Airway epithelial cell (primary cell): ENCODE data around the gene HAGHL. TPM values are rescaled to one million over a fixed set of nuclear protein-coding genes. Genes with fewer than 3 reads are reported as not detected.

ENCODE experiments used
- total RNA-seq: library from RNA; depleted of rRNA; stranded (reverse); fragments of >200 nt; gene quantifications from 2 replicates; pipeline ENCODE4 v1.2.3, GENCODE V29; 2015

The HAGHL gene
- total RNA-seq: 13.5 and 21.9 TPM in 2 replicates

DNA sequence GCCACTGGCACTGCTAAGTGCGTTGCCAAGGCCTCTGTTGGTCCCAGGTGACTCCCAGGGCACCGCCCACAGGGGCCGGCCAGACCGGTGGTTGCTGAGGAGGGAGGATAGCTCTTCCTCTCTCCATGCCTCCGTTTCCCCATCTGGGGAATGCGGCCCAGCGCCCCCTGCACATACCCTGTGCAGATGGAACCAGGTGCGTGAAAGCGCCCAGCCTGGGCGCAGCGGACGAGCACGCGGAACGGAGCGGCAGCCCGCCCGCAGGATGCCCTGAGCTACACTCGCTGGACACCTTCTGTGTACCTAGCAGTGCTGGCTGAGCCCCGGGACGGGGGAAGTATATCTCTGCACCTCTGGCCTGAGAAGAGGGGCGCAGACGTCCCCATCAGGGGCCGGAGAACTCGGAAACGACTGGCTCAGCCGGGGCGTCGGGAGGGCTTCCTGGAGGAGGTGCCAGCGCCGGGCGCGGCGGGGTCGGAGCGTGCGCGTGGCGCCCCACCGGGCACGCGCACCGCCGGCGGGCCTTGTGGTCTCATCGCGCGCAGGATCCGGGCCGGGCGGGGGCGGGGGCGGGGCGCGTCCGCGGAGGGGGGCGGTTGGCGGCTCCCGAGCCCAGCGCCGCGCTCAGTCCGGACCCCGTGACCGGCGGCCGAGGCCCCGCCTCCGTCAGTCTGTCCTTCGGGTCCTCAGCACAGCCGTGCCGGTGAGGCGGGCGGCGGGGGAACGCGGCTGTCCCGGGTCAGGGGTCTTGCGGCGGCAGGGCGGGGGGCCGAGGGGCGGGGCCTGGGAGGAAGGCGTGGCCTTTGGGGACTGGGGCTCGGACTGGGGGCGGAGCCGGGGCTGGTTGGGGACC is at the start of gene HAGHL, which contains the start of gene CCDC78:
HAGHL (plus strand) TSS at position 669 of the 853 bp plus-strand sequence. CDS start 404 bp downstream, outside the sequence.
CCDC78 (minus strand) TSS at position 6 of the 853 bp plus-strand sequence. CDS start 76 bp downstream, outside the sequence.

DNA sequence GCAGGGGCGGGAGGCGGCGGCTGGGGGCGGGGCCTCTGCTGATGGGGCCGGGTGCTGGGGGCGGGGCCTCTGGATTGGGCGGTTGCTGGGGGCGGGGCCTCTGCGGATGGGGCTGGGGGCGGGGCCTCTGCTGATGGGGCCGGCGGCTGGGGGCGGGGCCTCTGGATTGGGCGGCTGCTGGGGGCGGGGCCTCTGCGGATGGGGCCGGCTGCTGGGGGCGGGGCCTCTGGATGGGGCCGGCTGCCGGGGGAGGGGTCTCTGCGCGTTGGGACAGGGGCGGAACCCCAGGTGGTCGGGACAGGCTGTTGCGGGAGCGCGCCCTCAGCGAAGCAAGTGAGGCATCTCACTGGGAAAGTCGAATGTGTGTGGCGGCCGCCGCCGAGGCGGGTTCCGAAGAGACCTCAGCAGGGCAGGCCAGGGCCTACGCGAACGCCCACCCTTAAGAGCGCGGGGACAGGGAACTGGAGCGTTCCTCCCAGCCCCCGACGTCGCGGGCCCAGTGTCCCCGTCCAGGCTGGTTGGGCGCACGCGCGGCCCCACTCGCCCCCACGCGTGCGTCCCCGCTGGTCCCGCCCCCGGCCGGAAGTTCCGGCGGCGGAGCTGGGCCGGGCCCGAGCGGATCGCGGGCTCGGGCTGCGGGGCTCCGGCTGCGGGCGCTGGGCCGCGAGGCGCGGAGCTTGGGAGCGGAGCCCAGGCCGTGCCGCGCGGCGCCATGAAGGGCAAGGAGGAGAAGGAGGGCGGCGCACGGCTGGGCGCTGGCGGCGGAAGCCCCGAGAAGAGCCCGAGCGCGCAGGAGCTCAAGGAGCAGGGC is 46.9 kb upstream of the HAGHL start, which contains the start of gene STUB1:
STUB1 (plus strand) TSS at position 597 of the 811 bp plus-strand sequence; CDS start at position 713, 116 bp downstream.

GRCh38 chr16:684071-684794 is 42.7 kb upstream of the HAGHL start, which contains the start of gene JMJD8:
Gene JMJD8 (minus strand): TSS chr16:684334. CDS start chr16:684319, 15 bp downstream.

DNA sequence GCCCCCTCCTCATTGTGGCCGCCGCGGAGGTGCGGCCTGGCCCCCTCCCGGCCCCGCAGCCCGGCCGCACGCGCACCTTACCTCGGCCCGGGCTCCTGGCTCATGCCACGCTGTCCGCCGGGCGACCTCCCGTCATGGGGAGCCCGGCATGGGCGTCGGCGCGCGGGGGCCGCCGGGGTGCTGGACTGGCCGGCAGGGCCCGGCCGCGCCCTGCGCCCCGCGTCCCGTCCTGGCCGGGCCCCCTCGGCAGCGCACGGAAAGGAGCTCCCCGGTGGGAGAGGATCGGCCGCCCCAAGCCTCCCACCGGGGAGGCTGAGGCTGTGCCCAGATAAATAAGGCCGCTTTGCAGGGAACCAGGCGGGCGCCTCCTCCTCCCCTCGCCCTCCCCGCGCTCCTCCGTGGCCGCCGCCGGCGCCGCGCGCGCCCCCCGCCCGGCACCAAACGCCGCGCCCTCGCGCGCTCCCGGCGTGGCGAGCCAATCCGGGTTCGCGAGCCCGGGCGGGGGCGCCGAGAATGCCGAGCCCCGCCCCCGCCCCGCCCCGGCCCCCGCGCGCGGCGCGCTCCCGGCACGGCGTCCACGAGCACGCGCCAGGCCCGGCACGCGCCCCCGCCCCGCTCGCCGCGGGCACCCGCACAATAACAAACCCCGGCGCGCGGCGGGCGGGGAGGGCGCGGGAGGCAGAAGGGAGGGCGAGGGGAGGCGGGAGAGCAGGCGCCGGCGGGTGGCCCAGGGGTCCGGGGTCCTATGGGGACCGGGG is 21.3 kb upstream of the HAGHL start, which contains the start of gene FBXL16:
FBXL16 (minus strand) TSS at position 371 of the 758 bp plus-strand sequence. CDS start 8,396 bp downstream, outside the sequence.

GRCh38 chr16:714558-715476 is 12.1 kb upstream of the HAGHL start, which contains the start of gene METRN:
Gene METRN (plus strand): TSS chr16:715118. CDS start chr16:715290, 172 bp downstream.

DNA sequence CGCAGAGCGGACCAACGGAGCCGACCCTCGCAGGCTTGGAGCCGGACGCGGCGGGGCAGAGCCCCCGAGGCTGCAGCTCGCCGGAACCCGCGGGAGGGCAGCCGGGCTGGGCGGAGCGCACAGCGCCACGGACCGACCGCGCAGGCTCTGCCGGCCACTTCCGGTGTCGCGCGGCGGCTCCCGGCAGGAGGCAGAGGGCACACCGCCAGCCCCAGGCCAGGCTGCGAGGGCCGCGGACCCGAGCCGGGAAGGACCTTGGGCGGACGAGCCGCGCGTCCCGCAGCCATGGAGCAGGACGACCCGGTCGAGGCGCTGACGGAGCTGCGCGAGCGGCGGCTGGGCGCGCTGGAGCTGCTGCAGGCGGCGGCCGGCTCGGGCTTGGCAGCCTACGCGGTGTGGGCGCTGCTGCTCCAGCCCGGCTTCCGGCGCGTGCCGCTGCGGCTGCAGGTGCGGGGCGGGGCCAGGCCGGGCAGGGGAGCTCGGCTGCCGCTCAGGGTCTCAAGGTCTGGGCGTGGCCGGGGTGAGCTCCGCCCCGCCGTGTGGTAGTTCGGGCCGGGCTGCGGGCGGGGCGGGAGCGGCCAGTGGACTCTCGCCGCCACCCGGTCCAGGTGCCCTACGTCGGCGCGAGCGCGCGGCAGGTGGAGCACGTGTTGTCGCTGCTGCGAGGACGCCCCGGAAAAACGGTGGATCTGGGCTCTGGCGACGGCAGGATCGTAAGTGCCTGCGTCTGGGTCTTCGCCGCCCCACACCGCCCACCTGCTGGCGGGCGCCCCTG is 5.7 kb upstream of the HAGHL start, which contains the start of gene ANTKMT:
ANTKMT (plus strand) TSS at position 157 of the 775 bp plus-strand sequence; CDS start at position 286, 129 bp downstream.

GRCh38 chr16:740764-741505 is 14.0 kb downstream of the HAGHL start, which contains the start of gene CIAO3:
Gene CIAO3 (minus strand): TSS chr16:740997. CDS start chr16:740985, 12 bp downstream.

DNA sequence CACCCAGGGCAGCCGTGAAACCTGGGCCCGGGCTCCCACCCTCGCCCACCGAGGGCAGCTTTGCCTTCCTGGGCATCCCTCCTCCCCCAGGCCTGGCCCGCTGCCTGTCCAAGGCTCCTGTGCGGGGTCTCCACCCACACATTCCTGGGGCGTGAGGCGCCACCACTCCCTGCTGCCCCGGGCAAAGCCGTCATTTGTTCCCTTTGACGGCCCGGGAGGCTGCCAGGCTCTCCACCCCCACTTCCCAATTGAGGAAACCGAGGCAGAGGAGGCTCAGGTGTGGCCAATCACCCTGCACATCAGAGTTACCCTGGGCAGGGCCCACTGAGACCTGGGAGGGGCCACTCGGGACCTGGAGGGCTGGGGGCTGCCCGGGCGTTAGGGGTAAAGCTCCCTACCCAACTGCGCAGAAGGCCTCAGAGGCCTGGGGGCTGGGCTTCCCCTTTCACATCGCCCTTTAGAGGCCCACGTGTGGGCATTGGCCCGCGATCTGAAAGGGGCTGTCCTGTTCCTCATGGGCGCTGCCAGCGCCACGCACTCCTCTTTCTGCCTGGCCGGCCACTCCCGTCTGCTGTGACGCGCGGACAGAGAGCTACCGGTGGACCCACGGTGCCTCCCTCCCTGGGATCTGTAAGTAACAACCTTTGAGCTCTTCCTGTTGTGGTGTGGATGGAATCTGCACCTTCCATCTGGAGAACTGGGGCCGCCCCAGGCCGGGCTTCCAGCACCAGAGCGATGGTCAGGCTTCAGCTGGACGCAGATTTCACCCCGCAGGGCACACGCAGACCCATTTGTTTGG is 33.8 kb downstream of the HAGHL start, which contains the start of gene MSLN:
MSLN (plus strand) TSS at position 190 of the 799 bp plus-strand sequence. CDS start 1,947 bp downstream, outside the sequence.

Other genes starting within 250 kb of the HAGHL start
- 45.1 and 52.1 TPM in 2 replicates for gene CAPN15, start 199.4 kb upstream of the HAGHL start, total RNA-seq
- gene PRR35, start 166.7 kb upstream of the HAGHL start, total RNA-seq: not detected in 2 replicates
- gene NHLRC4, start 160.1 kb upstream of the HAGHL start, total RNA-seq: 0.28 TPM in 1 of 2 replicates, not detected in the other
- 25.6 and 30.4 TPM in 2 replicates for gene PIGQ, start 157.1 kb upstream of the HAGHL start, total RNA-seq
- 21.7 and 24.5 TPM in 2 replicates for gene RAB40C, start 137.0 kb upstream of the HAGHL start, total RNA-seq
- 0.14 and 0.21 TPM in 2 replicates for gene WFIKKN1, start 96.1 kb upstream of the HAGHL start, total RNA-seq
- gene METTL26, start 90.8 kb upstream of the HAGHL start, total RNA-seq: 184 and 265 TPM in 2 replicates
- gene MCRIP2, start 85.3 kb upstream of the HAGHL start, total RNA-seq: 51.2 and 60.1 TPM in 2 replicates
- 11.3 and 15.0 TPM in 2 replicates for gene WDR90, start 77.7 kb upstream of the HAGHL start, total RNA-seq
- 57.4 and 65.5 TPM in 2 replicates for gene RHOT2, start 59.0 kb upstream of the HAGHL start, total RNA-seq
- gene RHBDL1, start 51.4 kb upstream of the HAGHL start, total RNA-seq: 3.6 and 4.2 TPM in 2 replicates
- gene STUB1, start 46.7 kb upstream of the HAGHL start, total RNA-seq: 193 and 214 TPM in 2 replicates
- 41.0 and 56.5 TPM in 2 replicates for gene JMJD8, start 42.8 kb upstream of the HAGHL start, total RNA-seq
- 12.5 and 12.6 TPM in 2 replicates for gene WDR24, start 36.7 kb upstream of the HAGHL start, total RNA-seq
- gene FBXL16, start 21.3 kb upstream of the HAGHL start, total RNA-seq: 1.7 and 1.8 TPM in 2 replicates
- gene METRN, start 12.0 kb upstream of the HAGHL start, total RNA-seq: 132 and 150 TPM in 2 replicates
- 46.1 and 75.9 TPM in 2 replicates for gene ANTKMT, start 6.0 kb upstream of the HAGHL start, total RNA-seq
- 1.7 and 3.4 TPM in 2 replicates for gene CCDC78, start 663 bp upstream of the HAGHL start, total RNA-seq
- gene CIAO3, start 13.9 kb downstream of the HAGHL start, total RNA-seq: 24.1 and 35.5 TPM in 2 replicates
- 11.5 and 12.4 TPM in 2 replicates for gene MSLN, start 33.6 kb downstream of the HAGHL start, total RNA-seq
- gene RPUSD1, start 61.3 kb downstream of the HAGHL start, total RNA-seq: 48.0 and 50.6 TPM in 2 replicates
- 24.4 and 24.5 TPM in 2 replicates for gene CHTF18, start 61.5 kb downstream of the HAGHL start, total RNA-seq
- gene GNG13, start 73.6 kb downstream of the HAGHL start, total RNA-seq: not detected in 2 replicates
- gene LMF1, start 243.9 kb downstream of the HAGHL start, total RNA-seq: 3.9 and 8.5 TPM in 2 replicates